Epithelial cell of proximal tubule (primary cell): ENCODE results near the gene SDK2. TPM values are rescaled to one million over a fixed set of nuclear protein-coding genes. Genes with fewer than 3 reads are reported as not detected.

Source experiments
- DNase-seq: peaks from one replicate; pipeline ENCODE4 v3.0.0-alpha.2; 2011; ENCODE audit warnings: low read depth
- H3K4me3 ChIP-seq: 2 replicates; pipeline ENCODE4 v1.5.1; 2011; ENCODE audit warnings: low read depth, mild to moderate bottlenecking, low read length
- CTCF ChIP-seq: conservative IDR thresholded peaks from 2 replicates; pipeline ENCODE4 v1.5.1; 2012; ENCODE audit warnings: low read depth, mild to moderate bottlenecking, low read length
- total RNA-seq: library from RNA; depleted of rRNA; stranded (reverse); fragments of >200 nt; gene quantifications from 2 replicates; pipeline ENCODE4 v1.2.3, GENCODE V29; 2015

SDK2 gene
- total RNA-seq, 1 donor from 2014 or later: 0.12 TPM

- DNase-seq: no peak
- no peak overlapping the region for H3K4me3 ChIP-seq
Measured at GRCh38 chr17:73564843-73565242, 79.4 kb downstream of the SDK2 start.

GRCh38 chr17:73562896-73563295 is 81.3 kb downstream of the SDK2 start:
- no peak overlapping the region for H3K4me3 ChIP-seq
- DNase-seq: no peak
- no peak for TF ChIP-seq CTCF

More at GRCh38 chr17:73564843-73565242, 79.4 kb downstream of the SDK2 start:
- TF ChIP-seq CTCF: no peak

GRCh38 chr17:73561111-73561510 is 83.1 kb downstream of the SDK2 start:
- no peak for TF ChIP-seq CTCF
- H3K4me3 ChIP-seq: no peak overlapping the region
- DNase-seq: no peak

GRCh38 chr17:73560661-73561060 is 83.6 kb downstream of the SDK2 start:
- DNase-seq: no peak
- no peak for TF ChIP-seq CTCF
- no peak overlapping the region for H3K4me3 ChIP-seq

GRCh38 chr17:73559532-73559931 is 84.7 kb downstream of the SDK2 start:
- TF ChIP-seq CTCF: no peak
- DNase-seq: no peak

GRCh38 chr17:73555199-73555960 is 88.9 kb downstream of the SDK2 start:
- no peak for DNase-seq
- H3K4me3 ChIP-seq: no peak overlapping the region
- TF ChIP-seq CTCF: no peak

More at GRCh38 chr17:73559532-73559931, 84.7 kb downstream of the SDK2 start:
- no peak overlapping the region for H3K4me3 ChIP-seq

- no peak for DNase-seq
- TF ChIP-seq CTCF: no peak
- no peak overlapping the region for H3K4me3 ChIP-seq
Measured at GRCh38 chr17:73554498-73554897, 89.7 kb downstream of the SDK2 start.
